Measurements from ENCODE around the gene SGTB.
"Not testable (repeated sequence)": the region's sequence is repeated elsewhere in the genome, so short reads cannot be mapped to it uniquely, and the experiment has no call there.

SGTB gene

GRCh38 chr5:65647941-65648340 is 74.0 kb downstream of the SGTB start:
- H3K4me1 ChIP-seq (ENCODE audit: control insufficient read depth, insufficient read depth, low read length): no peaks in the 10 kb centered on the region
- no peaks in the 10 kb centered on the region for H3K27me3 ChIP-seq (ENCODE audit: control insufficient read depth, insufficient read depth, low read length)
- no peaks in the 10 kb centered on the region for H3K9me3 ChIP-seq (ENCODE audit: control insufficient read depth, low read length)
- H3K9ac ChIP-seq (ENCODE audit: low read length): no peak overlapping the region
- no peaks in the 10 kb centered on the region for H3K36me3 ChIP-seq (ENCODE audit: control insufficient read depth, insufficient read depth, low read length)
- no peak overlapping the region for H3K4me3 ChIP-seq (ENCODE audit: low read length)

GRCh38 chr5:65646938-65647337 is 75.0 kb downstream of the SGTB start:
- Histone ChIP-seq H3K9me3 (ENCODE audit: control insufficient read depth, low read length) (no peaks in the 10 kb centered on the region), H3K36me3 (ENCODE audit: control insufficient read depth, insufficient read depth, low read length) (no peaks in the 10 kb centered on the region), H3K27me3 (ENCODE audit: control insufficient read depth, insufficient read depth, low read length) (no peaks in the 10 kb centered on the region), H3K9ac (ENCODE audit: low read length) (no peak overlapping the region), H3K4me3 (ENCODE audit: low read length) (no peak overlapping the region), H3K4me1 (ENCODE audit: control insufficient read depth, insufficient read depth, low read length) (no peaks in the 10 kb centered on the region)

GRCh38 chr5:65640240-65640639 is 81.7 kb downstream of the SGTB start:
- H3K36me3 ChIP-seq (ENCODE audit: control insufficient read depth, insufficient read depth, low read length): no peaks in the 10 kb centered on the region

GRCh38 chr5:65630981-65631380 is 90.9 kb downstream of the SGTB start:
- no peaks in the 10 kb centered on the region for H3K36me3 ChIP-seq (ENCODE audit: control insufficient read depth, insufficient read depth, low read length)
- H3K9me3 ChIP-seq (ENCODE audit: control insufficient read depth, low read length): no peaks in the 10 kb centered on the region
- no peaks in the 10 kb centered on the region for H3K27me3 ChIP-seq (ENCODE audit: control insufficient read depth, insufficient read depth, low read length)
- no peak overlapping the region for H3K9ac ChIP-seq (ENCODE audit: low read length)
- no peak overlapping the region for H3K4me3 ChIP-seq (ENCODE audit: low read length)
- H3K4me1 ChIP-seq (ENCODE audit: control insufficient read depth, insufficient read depth, low read length): peaks cover 2% of the 10 kb centered on the region

More at GRCh38 chr5:65640240-65640639, 81.7 kb downstream of the SGTB start:
- no peaks in the 10 kb centered on the region for H3K9me3 ChIP-seq (ENCODE audit: control insufficient read depth, low read length)
- no peaks in the 10 kb centered on the region for H3K4me1 ChIP-seq (ENCODE audit: control insufficient read depth, insufficient read depth, low read length)
- no peak overlapping the region for H3K9ac ChIP-seq (ENCODE audit: low read length)
- H3K4me3 ChIP-seq (ENCODE audit: low read length): no peak overlapping the region
- H3K27me3 ChIP-seq (ENCODE audit: control insufficient read depth, insufficient read depth, low read length): no peaks in the 10 kb centered on the region

GRCh38 chr5:65625743-65626142 is 96.2 kb downstream of the SGTB start:
- no peaks in the 10 kb centered on the region for H3K9me3 ChIP-seq (ENCODE audit: control insufficient read depth, low read length)
- H3K4me3 ChIP-seq (ENCODE audit: low read length): peak overlapping the region; percentile 97
- H3K27me3 ChIP-seq (ENCODE audit: control insufficient read depth, insufficient read depth, low read length): no peaks in the 10 kb centered on the region
- H3K9ac ChIP-seq (ENCODE audit: low read length): peak overlapping the region; percentile 90
- no peaks in the 10 kb centered on the region for H3K36me3 ChIP-seq (ENCODE audit: control insufficient read depth, insufficient read depth, low read length)
- H3K4me1 ChIP-seq (ENCODE audit: control insufficient read depth, insufficient read depth, low read length): peaks cover 12% of the 10 kb centered on the region

- Histone ChIP-seq H3K9ac (ENCODE audit: low read length) (peak within 1 kb of the TSS; percentile 90), H3K27me3 (ENCODE audit: control insufficient read depth, insufficient read depth, low read length) (no peaks in the 10 kb centered on the region), H3K4me1 (ENCODE audit: control insufficient read depth, insufficient read depth, low read length) (peaks cover 12% of the 10 kb centered on the region), H3K4me3 (ENCODE audit: low read length) (peak within 1 kb of the TSS; percentile 97), H3K9me3 (ENCODE audit: control insufficient read depth, low read length) (no peaks in the 10 kb centered on the region), H3K36me3 (ENCODE audit: control insufficient read depth, insufficient read depth, low read length) (no peaks in the 10 kb centered on the region)
These were observed 97.0 kb downstream of the SGTB start, which contains the start of the genes SHLD3 and TRAPPC13 for GRCh38 chr5:65624571-65625555. Gene SHLD3 (plus strand): TSS chr5:65625027. CDS start chr5:65629588, 4,561 bp downstream. Gene TRAPPC13 (plus strand): TSS chr5:65625027. CDS start chr5:65625061, 34 bp downstream.

- peak within 1 kb of the TSS; percentile 90 for H3K9ac ChIP-seq (ENCODE audit: low read length)
- H3K4me1 ChIP-seq (ENCODE audit: control insufficient read depth, insufficient read depth, low read length): peaks cover 12% of the 10 kb centered on the region
These were observed 97.8 kb downstream of the SGTB start, which contains the start of gene TRIM23 for GRCh38 chr5:65624025-65624570. Gene TRIM23 (minus strand): TSS chr5:65624333. CDS start chr5:65624274, 59 bp downstream.

GRCh38 chr5:65623482-65623881 is 98.4 kb downstream of the SGTB start:
- Histone ChIP-seq H3K27me3 (ENCODE audit: control insufficient read depth, insufficient read depth, low read length) (no peaks in the 10 kb centered on the region), H3K4me1 (ENCODE audit: control insufficient read depth, insufficient read depth, low read length) (peaks cover 12% of the 10 kb centered on the region), H3K9ac (ENCODE audit: low read length) (peak overlapping the region; percentile 90), H3K4me3 (ENCODE audit: low read length) (peak overlapping the region; percentile 97), H3K9me3 (ENCODE audit: control insufficient read depth, low read length) (no peaks in the 10 kb centered on the region), H3K36me3 (ENCODE audit: control insufficient read depth, insufficient read depth, low read length) (no peaks in the 10 kb centered on the region)

More at GRCh38 chr5:65624025-65624570, 97.8 kb downstream of the SGTB start, which contains the start of gene TRIM23:
- no peaks in the 10 kb centered on the region for H3K9me3 ChIP-seq (ENCODE audit: control insufficient read depth, low read length)
- peak within 1 kb of the TSS; percentile 97 for H3K4me3 ChIP-seq (ENCODE audit: low read length)
- no peaks in the 10 kb centered on the region for H3K27me3 ChIP-seq (ENCODE audit: control insufficient read depth, insufficient read depth, low read length)
- H3K36me3 ChIP-seq (ENCODE audit: control insufficient read depth, insufficient read depth, low read length): no peaks in the 10 kb centered on the region

- H3K4me1 ChIP-seq (ENCODE audit: control insufficient read depth, insufficient read depth, low read length): peaks cover 12% of the 10 kb centered on the region
- not testable (repeated sequence) for H3K4me3 ChIP-seq (ENCODE audit: low read length); H3K36me3 ChIP-seq (ENCODE audit: control insufficient read depth, insufficient read depth, low read length); H3K9me3 ChIP-seq (ENCODE audit: control insufficient read depth, low read length); H3K9ac ChIP-seq (ENCODE audit: low read length); H3K27me3 ChIP-seq (ENCODE audit: control insufficient read depth, insufficient read depth, low read length)
These were observed 99.9 kb downstream of the SGTB start for GRCh38 chr5:65621961-65622360.

- no peaks in the 10 kb centered on the region for H3K9me3 ChIP-seq (ENCODE audit: control insufficient read depth, low read length)
- peaks cover 6% of the 10 kb centered on the region for H3K4me1 ChIP-seq (ENCODE audit: control insufficient read depth, insufficient read depth, low read length)
- H3K27me3 ChIP-seq (ENCODE audit: control insufficient read depth, insufficient read depth, low read length): no peaks in the 10 kb centered on the region
- H3K9ac ChIP-seq (ENCODE audit: low read length): no peak overlapping the region
- H3K4me3 ChIP-seq (ENCODE audit: low read length): no peak overlapping the region
- no peaks in the 10 kb centered on the region for H3K36me3 ChIP-seq (ENCODE audit: control insufficient read depth, insufficient read depth, low read length)
These were observed 101.9 kb downstream of the SGTB start for GRCh38 chr5:65620021-65620420.
